Measurements from ENCODE around the gene HOXA6.

The HOXA6 gene

DNA sequence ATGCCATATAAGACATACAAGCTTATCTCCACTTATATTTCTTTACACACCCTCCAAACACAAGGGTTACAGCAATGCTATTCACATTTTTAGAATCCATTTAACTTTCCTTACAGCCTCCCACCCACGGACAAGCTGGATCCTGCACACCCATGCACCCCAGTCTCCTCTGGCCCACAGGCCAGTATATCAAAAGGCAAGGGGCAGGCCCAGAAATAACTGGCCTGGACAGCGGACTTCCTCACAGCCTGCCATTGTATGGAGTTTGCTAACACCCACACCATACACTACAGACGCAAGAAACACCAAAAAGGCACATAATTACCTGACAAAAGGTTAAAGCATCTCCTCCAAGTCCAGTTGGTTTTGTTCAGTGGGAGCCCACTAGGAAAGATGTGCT, 29.0 kb downstream of the HOXA6 start:
- peaks cover 0 to 11% of the 10 kb centered on the region in 2 experiments for H3K4me1 ChIP-seq (ENCODE audit: control insufficient read depth in 1 of 2, insufficient read depth in 1 of 2, low read depth in 1 of 2, low read length in 1 of 2)
- peaks cover 5% of the 10 kb centered on the region for H3K27me3 ChIP-seq
- no peak for TF ChIP-seq CTCF (IDR thresholded peaks at IDR 0.05)
- H3K9me3 ChIP-seq: no peaks in the 10 kb centered on the region
- no peak overlapping the region for H3K27ac ChIP-seq
- H3K4me3 ChIP-seq (ENCODE audit: low read depth in 1 of 2, low read length in 1 of 2): no peak overlapping the region
- H3K36me3 ChIP-seq: no peaks in the 10 kb centered on the region

- Histone ChIP-seq H3K27me3 (peaks cover 5% of the 10 kb centered on the region), H3K27ac (no peak overlapping the region), H3K4me1 (ENCODE audit: control insufficient read depth in 1 of 2, insufficient read depth in 1 of 2, low read depth in 1 of 2, low read length in 1 of 2) (peaks cover 0 to 6% of the 10 kb centered on the region in 2 experiments), H3K9me3 (no peaks in the 10 kb centered on the region), H3K36me3 (no peaks in the 10 kb centered on the region), H3K4me3 (ENCODE audit: low read depth in 1 of 2, low read length in 1 of 2) (no peak overlapping the region)
- no peak for TF ChIP-seq CTCF (IDR thresholded peaks at IDR 0.05)
Observed at GRCh38 chr7:27117887-27118491, 29.6 kb downstream of the HOXA6 start.

GRCh38 chr7:27116962-27117886, 30.4 kb downstream of the HOXA6 start:
- no peaks in the 10 kb centered on the region for H3K9me3 ChIP-seq
- peaks cover 5% of the 10 kb centered on the region for H3K27me3 ChIP-seq
- TF ChIP-seq CTCF (IDR thresholded peaks at IDR 0.05): no peak
- H3K36me3 ChIP-seq: no peaks in the 10 kb centered on the region
- H3K4me3 ChIP-seq (ENCODE audit: low read depth in 1 of 2, low read length in 1 of 2): no peak overlapping the region
- no peak overlapping the region for H3K27ac ChIP-seq
- no peaks in the 10 kb centered on the region for H3K4me1 ChIP-seq (ENCODE audit: control insufficient read depth in 1 of 2, insufficient read depth in 1 of 2, low read depth in 1 of 2, low read length in 1 of 2)

- H3K9me3 ChIP-seq: no peaks in the 10 kb centered on the region
- peaks cover 5% of the 10 kb centered on the region for H3K27me3 ChIP-seq
- H3K27ac ChIP-seq: no peak overlapping the region
- no peak overlapping the region for H3K4me3 ChIP-seq (ENCODE audit: low read depth in 1 of 2, low read length in 1 of 2)
- TF ChIP-seq CTCF (IDR thresholded peaks at IDR 0.05): no peak
- H3K36me3 ChIP-seq: no peaks in the 10 kb centered on the region
- no peaks in the 10 kb centered on the region for H3K4me1 ChIP-seq (ENCODE audit: control insufficient read depth in 1 of 2, insufficient read depth in 1 of 2, low read depth in 1 of 2, low read length in 1 of 2)
Observed at GRCh38 chr7:27116031-27116961, 31.3 kb downstream of the HOXA6 start.

GRCh38 chr7:27115221-27116026, 32.1 kb downstream of the HOXA6 start:
- TF ChIP-seq CTCF (IDR thresholded peaks at IDR 0.05): no peak
- H3K4me3 ChIP-seq (ENCODE audit: low read depth in 1 of 2, low read length in 1 of 2): no peak overlapping the region
- H3K9me3 ChIP-seq: no peaks in the 10 kb centered on the region
- peaks cover 5% of the 10 kb centered on the region for H3K27me3 ChIP-seq
- no peak overlapping the region for H3K27ac ChIP-seq
- H3K36me3 ChIP-seq: no peaks in the 10 kb centered on the region
- no peaks in the 10 kb centered on the region for H3K4me1 ChIP-seq (ENCODE audit: control insufficient read depth in 1 of 2, insufficient read depth in 1 of 2, low read depth in 1 of 2, low read length in 1 of 2)
